Esophagus muscularis mucosa (tissue), 4 donors: ENCODE data around the gene RIT1.

ENCODE experiments used
- EP300 ChIP-seq: sonication (generic); formaldehyde crosslinking; IDR thresholded peaks from one replicate; pipeline ENCODE4 v1.6.1; 2017; ENCODE audit warnings: antibody characterized with exemption
- POLR2A ChIP-seq: fragments of 450-650 bp; IDR thresholded peaks from one replicate; pipeline ENCODE4 v1.6.1; 2017; ENCODE audit warnings: antibody characterized with exemption, moderate library complexity, mild to moderate bottlenecking, low read depth
- POLR2AphosphoS5 ChIP-seq, 2 donors: sonication (generic); formaldehyde crosslinking; IDR thresholded peaks; one replicate each; pipeline ENCODE4 v1.6.1; 2017; ENCODE audit warnings: antibody characterized with exemption in 2 of 2
- TF ChIP-seq, protein P1 (sequence below), 3 experiments: fragments of 200-600 bp in 2 of 3; fragments of 450-650 bp in 1 of 3; sonication (generic) in 2 of 3; IDR thresholded peaks; one replicate each; pipeline ENCODE4 v1.5.1; 2017 to 2019; ENCODE audit warnings: antibody characterized with exemption in 3 of 3, mild to moderate bottlenecking in 2 of 3, moderate library complexity in 1 of 3

DNA sequence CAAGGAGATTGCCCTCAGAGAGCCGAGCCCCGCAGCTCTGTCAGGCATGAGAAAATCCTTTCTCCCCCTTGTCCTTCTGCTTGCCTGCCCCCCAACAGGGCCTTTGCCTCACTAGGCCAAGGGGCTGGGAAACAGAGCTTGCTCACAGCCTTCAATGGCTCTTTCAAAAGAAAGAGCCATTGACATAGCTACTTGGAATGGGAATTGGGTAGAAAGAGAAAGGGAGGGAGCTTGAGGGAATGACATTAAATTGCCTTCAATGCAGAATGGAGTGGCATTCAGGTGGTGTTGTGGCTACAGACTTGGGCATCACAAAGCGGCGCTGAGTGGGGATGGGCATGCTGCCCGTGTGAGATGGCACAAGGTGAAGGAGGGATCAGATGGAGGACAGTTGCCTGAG is 38.6 kb downstream of the RIT1 start:
- TF ChIP-seq, protein P1, sequence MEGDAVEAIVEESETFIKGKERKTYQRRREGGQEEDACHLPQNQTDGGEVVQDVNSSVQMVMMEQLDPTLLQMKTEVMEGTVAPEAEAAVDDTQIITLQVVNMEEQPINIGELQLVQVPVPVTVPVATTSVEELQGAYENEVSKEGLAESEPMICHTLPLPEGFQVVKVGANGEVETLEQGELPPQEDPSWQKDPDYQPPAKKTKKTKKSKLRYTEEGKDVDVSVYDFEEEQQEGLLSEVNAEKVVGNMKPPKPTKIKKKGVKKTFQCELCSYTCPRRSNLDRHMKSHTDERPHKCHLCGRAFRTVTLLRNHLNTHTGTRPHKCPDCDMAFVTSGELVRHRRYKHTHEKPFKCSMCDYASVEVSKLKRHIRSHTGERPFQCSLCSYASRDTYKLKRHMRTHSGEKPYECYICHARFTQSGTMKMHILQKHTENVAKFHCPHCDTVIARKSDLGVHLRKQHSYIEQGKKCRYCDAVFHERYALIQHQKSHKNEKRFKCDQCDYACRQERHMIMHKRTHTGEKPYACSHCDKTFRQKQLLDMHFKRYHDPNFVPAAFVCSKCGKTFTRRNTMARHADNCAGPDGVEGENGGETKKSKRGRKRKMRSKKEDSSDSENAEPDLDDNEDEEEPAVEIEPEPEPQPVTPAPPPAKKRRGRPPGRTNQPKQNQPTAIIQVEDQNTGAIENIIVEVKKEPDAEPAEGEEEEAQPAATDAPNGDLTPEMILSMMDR (IDR thresholded peaks at IDR 0.05), result no peak
- TF ChIP-seq POLR2A (no peak), POLR2AphosphoS5 (IDR thresholded peaks at IDR 0.05) (no peak), EP300 (no peak)
